NCI-H1694 (cell line): ENCODE data around the gene P4HA2.

Experiments used
- DNase-seq: peaks from one replicate; lab custom pipeline; 2025; lab: John Stamatoyannopoulos, UW

P4HA2 gene

DNA sequence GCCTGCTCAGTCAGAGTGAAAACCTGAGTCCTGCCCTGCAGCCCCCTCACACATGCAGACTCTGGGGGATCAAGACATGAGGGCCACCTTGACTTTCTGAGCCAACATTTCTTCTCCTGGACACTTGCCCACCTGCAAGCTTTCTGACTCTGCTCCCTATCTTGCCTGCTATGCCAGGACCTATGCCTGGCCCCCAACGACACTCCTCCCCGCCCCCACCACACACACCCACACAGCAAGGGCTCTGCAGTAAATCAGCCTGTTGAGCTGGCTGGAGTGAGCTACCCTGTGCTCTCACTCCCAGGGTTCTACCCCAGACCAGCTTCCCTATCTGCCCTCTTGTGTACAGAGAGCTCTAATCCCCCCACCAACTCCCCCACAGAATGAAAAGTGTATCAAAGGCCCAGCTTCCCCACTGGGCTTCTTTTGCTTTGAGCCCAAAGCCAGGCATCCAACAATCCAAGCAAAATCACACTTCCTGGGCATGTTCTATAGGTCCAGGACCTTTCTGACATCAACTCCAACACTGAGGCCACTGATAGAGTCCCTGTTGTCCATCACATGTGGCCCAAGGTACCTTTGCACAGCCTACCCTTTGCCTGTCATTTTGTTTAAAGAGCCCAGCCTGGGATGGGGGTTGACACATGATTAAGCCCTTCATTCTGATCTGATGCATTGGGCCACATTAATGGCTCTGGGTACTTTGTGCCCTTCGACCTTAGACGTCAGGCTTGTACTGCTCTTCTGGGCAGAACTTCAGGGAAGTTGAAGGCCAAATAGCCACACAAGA is 37.1 kb upstream of the P4HA2 start:
- DNase-seq, result no peak

- DNase-seq, result no peak
Observed at GRCh38 chr5:132263548-132264261, 36.1 kb upstream of the P4HA2 start.

- no peak for DNase-seq
Observed at GRCh38 chr5:132262882-132263547, 35.4 kb upstream of the P4HA2 start.

- DNase-seq, result no peak
Observed at GRCh38 chr5:132261881-132262845, 34.5 kb upstream of the P4HA2 start.

GRCh38 chr5:132260714-132261551 is 33.3 kb upstream of the P4HA2 start:
- DNase-seq, result no peak

DNA sequence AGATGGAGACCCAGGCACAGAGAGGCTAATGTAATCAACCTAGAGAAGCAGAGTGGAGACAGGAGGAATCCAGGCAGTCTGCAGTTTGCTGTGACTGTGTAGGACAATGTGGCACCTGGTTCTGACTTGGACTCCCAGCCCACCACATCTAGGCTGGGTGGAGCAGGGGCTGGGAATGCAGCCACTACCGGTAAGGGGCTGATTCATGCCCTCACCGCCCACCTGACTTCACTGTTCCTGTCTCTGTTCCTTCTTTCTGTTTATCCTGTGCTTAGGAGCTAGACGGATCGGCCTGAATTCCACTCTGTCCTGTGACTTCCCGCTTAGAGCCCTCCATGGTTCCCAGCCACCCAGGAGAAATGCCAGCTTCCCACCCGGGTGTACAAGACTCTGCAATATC is 32.4 kb upstream of the P4HA2 start:
- no peak for DNase-seq

DNA sequence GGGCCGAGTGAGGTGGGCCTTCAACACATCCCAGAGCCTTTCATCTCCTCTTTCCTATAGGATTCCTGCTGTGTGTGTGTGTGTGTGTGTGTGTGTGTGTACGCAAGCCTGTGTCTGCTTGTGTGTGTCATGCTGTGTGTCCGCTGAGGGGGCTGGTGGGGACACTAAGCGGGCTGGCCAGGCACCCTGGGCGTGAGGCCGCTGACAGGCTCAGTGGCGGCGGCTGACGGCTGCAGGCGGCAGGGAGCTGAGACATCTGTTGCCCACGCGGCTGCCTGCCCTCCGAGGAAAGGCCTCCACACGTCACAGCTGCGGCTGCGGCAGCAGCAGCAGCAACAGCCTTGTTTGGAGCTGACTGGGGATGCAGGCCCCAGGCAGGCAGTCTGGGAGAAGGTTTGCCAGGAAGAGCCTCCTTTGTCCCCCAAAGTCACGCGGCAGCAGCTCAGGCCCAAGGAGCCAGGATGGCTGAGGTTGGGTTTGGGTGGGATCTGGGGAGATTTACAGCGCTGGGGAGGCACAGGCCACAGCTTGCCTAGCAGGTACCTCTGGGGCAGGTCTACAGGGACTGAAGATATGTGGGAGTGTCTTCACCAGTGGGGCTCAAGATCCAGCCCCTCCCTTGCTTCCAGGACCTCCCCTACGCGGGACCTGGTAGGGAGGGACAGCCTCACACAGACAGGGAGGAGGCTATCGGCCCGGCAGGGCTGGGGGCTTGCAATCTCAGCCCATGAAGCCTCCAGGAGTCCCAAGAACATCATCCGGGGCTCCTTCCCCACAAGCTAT is 31.6 kb upstream of the P4HA2 start:
- no peak for DNase-seq

GRCh38 chr5:132258102-132259068 is 30.7 kb upstream of the P4HA2 start:
- no peak for DNase-seq

DNA sequence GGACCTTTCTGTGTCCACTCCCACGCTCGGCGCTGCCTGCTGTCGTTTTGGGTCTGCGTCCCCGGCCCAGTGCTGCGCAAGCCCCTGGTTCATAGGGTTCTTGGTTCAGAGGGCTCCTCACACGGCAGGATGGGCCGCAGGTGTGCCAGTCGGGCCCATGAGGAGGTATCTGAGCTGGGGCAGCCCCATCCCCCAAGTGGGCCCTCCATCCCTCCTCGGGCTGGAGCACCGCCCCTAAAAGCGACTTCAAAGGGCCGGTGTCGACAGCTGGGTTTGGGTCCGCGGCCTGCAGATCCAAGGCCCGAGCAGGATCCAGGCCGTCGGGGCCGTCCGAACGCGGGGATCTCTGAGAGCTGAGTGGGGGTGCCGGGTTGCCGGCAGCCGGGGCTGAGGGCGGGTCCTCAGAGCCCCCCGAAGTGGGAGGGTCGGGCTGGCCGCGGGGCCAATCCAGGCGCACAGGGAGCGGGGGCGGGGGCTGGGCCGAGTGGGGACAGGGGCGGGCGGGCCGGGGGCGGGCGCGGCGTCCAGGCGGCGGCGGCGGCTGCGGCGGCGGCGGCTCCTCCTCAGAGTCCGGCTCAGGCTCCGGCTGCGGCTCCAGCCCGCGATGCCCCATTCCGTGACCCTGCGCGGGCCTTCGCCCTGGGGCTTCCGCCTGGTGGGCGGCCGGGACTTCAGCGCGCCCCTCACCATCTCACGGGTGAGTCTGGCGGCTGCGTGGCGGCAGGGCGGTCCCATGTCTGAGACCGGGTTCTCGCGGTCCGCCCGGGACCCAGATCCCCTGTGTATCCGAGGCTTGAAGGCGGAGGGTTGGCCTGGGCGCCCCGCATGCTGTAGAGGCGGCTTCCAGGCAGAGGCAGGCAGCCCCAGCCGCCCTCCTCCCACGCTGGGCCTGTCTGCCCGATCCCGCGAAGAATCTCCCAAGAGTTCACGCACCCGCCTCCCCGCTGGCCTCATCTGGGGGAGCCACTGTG is 29.8 kb upstream of the P4HA2 start, which contains the start of gene PDLIM4:
Gene PDLIM4, plus strand, starts transcription at position 566 of the 971 bp plus-strand sequence. Its CDS starts 39 bp downstream, at position 605.
- no peak for DNase-seq

DNA sequence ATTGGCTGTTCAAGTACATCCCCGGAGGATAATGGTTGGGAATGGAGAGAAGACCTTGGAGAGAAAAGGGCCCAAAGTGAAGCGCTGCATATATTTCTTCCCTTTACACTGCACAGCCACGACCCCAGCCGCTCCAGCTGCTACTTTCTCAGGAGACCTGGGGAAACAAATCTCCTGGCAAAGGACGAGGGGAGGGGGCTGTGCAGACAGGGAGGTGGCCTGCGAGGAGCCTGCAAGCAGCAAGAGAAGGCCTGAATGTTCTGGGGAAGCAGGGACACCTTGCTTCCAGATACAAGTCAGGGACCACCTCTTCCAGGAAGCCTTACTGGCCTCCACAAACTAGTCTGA is 29.1 kb upstream of the P4HA2 start:
- no peak for DNase-seq

GRCh38 chr5:132256086-132256782 is 28.6 kb upstream of the P4HA2 start:
- DNase-seq, result no peak

DNA sequence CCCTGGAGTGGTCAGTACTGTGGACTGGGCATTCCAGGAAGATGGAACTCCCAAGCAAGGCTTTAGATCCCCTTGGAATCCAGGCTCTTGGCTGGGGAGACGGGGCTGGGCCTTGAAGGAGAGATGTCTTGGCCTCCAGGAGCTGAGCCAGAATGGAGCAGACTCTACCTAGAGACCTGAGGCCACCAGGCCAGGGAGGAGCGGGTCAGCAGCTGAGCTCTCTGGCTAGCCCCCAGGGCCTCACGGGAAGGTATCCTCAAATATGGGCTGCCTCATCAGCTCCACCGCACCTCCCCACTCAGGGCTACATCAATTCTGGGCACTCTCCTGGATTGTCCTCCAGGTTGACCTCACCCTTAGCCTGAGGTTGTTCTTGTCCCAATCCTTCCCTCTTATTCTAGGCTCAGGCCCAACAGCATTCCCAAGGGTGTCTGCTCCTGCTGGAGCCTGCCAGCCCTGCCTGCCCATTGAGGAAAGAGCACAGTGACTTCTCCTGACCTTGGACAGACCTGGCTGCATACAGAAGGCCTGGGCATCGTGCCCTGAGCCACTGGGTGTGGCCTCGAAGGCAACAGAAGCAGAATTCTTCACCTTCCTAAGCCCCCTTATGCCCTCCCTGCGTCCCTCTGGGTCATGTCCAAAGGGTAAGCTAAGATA is 26.8 kb upstream of the P4HA2 start:
- no peak for DNase-seq

DNA sequence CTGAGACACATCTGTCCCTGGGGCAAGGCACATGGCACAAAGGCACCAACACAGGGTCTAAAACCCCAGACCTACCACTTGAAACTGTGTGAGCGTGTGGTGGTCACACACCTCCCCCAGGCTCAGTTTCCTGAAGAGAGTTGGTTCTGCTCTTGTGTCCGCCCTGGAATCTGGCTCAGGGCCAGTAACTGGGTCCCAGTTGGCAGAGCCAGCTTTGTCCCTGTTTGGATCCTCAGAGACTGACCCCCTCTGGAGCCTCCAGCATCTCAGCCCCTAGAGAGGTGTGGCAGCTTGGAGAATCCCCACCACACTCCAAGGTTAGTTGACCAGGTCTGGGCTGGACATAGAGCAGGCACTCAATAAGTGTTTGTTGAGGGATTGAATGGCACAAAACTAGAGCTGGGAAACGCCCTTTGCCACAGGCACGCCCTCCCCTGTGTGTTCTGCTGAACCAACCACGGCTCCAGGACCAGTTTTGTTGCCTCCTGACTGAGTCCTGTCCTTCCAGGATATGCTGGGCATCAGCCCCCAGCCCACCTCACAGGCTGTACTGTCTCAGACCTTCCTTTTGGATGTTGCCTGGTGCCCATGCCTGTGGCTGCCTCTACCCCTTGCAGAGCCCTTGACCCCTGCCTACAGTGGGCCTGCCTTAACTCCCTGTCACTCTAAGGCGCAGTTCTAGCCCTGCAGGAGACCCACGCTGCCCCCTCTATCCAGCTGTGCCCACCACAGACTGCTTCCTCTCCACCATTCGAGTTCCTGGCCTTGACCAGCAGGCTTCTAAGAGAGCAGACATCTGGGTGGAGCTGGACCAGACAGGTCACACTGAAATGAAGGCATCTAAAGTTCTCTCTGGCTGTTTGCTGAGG is 26.0 kb upstream of the P4HA2 start:
- DNase-seq, result no peak

DNA sequence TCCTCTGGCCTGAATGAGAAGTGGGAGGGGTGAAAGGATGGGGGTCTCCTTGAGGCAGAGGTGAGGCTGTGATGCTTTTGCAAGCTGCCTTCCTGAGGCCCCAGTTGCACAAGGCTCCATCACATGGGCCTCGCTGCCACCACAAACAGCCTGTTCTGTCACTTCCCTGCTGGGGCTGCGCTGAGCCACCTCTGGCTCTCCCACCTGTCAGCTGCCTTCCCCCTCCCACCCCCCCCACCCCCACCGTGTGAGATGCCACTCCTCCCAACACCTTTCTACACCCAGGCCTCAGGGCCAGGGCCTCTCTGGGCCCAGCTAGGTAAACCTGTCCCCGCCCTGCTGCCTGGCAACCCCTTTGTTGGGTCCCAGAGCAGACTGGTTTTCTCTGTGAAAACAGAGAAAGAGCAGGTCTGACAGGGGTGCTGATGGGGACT is 25.4 kb upstream of the P4HA2 start:
- DNase-seq, result no peak

- no peak for DNase-seq
Observed at GRCh38 chr5:132251220-132251725, 23.6 kb upstream of the P4HA2 start.
